C4-2B (cell line): ENCODE results near the gene ASTN1.

ENCODE experiments used
- ZFX ChIP-seq: fragments of 450-650 bp; IDR thresholded peaks from 2 replicates; pipeline ENCODE4 v1.6.1; 2017
- TF ChIP-seq, protein P1 (sequence below): fragments of 450-650 bp; conservative IDR thresholded peaks from 2 replicates; pipeline ENCODE4 v1.5.1; 2017; ENCODE audit warnings: mild to moderate bottlenecking

DNA sequence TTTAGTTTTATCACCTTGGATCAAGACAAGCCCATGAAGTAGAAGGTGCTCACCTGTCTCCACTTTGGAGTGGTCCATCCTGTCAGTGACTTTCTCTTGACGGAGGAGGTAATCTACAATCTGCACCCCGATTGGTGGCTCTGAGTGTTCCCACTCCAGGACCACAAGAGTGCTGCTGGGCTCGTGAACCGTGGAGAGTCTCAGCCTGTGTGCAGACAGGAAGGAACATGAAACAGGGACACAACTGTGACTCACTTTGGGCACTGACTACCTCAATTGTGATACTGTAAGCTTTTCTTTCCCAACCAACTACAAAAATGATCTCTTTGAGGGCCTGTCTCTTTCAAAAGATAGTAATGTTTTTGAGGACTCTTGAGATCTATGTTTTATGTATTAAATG lies 280.2 kb downstream of the ASTN1 start:
- TF ChIP-seq, protein P1, sequence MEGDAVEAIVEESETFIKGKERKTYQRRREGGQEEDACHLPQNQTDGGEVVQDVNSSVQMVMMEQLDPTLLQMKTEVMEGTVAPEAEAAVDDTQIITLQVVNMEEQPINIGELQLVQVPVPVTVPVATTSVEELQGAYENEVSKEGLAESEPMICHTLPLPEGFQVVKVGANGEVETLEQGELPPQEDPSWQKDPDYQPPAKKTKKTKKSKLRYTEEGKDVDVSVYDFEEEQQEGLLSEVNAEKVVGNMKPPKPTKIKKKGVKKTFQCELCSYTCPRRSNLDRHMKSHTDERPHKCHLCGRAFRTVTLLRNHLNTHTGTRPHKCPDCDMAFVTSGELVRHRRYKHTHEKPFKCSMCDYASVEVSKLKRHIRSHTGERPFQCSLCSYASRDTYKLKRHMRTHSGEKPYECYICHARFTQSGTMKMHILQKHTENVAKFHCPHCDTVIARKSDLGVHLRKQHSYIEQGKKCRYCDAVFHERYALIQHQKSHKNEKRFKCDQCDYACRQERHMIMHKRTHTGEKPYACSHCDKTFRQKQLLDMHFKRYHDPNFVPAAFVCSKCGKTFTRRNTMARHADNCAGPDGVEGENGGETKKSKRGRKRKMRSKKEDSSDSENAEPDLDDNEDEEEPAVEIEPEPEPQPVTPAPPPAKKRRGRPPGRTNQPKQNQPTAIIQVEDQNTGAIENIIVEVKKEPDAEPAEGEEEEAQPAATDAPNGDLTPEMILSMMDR: no peak
- no peak for TF ChIP-seq ZFX
